Measurements from ENCODE around the gene SPINDOC. TPM values are rescaled to one million over a fixed set of nuclear protein-coding genes. Genes with fewer than 3 reads are reported as not detected.
"Not testable (repeated sequence)": the region's sequence is repeated elsewhere in the genome, so short reads cannot be mapped to it uniquely, and the experiment has no call there.

The SPINDOC gene
- polyA plus RNA-seq, 1 experiment, result 15.8 TPM

DNA sequence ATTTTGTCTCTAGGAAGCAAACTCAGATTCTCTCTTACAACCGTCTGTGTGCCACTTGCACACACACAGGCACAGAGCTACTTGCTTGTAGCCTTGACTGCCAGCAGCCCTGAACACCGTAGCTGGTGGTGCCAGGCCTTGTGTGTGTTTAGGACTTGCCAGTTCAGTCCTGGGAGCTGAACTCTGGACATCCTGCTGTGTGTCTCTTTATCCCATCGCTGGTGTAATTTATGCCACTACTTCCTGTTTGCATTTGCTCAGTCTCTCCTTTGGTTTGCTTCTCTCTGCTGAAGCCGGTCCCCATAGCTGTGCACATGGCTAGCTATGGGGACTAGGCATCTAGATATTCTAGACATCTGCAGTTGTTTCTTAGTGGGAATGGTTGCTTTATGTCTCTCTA lies 49.7 kb downstream of the SPINDOC start:
- no peak overlapping the region for H3K27ac ChIP-seq (ENCODE audit: low read depth, low read length)
- H3K27me3 ChIP-seq (ENCODE audit: control insufficient read depth, insufficient read depth, low read length), result no peaks in the 10 kb centered on the region
- no peak overlapping the region for H3K4me3 ChIP-seq (ENCODE audit: low read depth, low read length)
- H3K9me3 ChIP-seq (ENCODE audit: control insufficient read depth, insufficient read depth, low read length), result no peaks in the 10 kb centered on the region
- CTCF ChIA-PET, result interaction anchor here (0.6 to 1.5 kb wide), 5 partner anchors 10 to 83 kb away, joined by 3 to 5 read pairs (median 4); no protein-coding TSS in a partner anchor
- DNase-seq (ENCODE audit: low read depth, low spot score), result no peak
- no peak for TF ChIP-seq CTCF (IDR thresholded peaks at IDR 0.05; ENCODE audit: low read depth, low read length)
- POLR2A ChIA-PET, result no interaction called here

- CTCF ChIA-PET, result interaction anchor here (0.6 to 0.8 kb wide), 2 partner anchors 10 to 14 kb away, joined by 4 read pairs; no protein-coding TSS in a partner anchor
- H3K4me3 ChIP-seq (ENCODE audit: low read depth, low read length); H3K27ac ChIP-seq (ENCODE audit: low read depth, low read length); H3K9me3 ChIP-seq (ENCODE audit: control insufficient read depth, insufficient read depth, low read length); H3K27me3 ChIP-seq (ENCODE audit: control insufficient read depth, insufficient read depth, low read length); DNase-seq (ENCODE audit: low read depth, low spot score); POLR2A ChIA-PET: not testable (repeated sequence)
Measured at GRCh38 chr11:63863620-63864019, 50.4 kb downstream of the SPINDOC start.

GRCh38 chr11:63866211-63866610 lies 53.0 kb downstream of the SPINDOC start:
- TF ChIP-seq CTCF (IDR thresholded peaks at IDR 0.05; ENCODE audit: low read depth, low read length), result no peak
- no peaks in the 10 kb centered on the region for H3K27me3 ChIP-seq (ENCODE audit: control insufficient read depth, insufficient read depth, low read length)
- CTCF ChIA-PET, result interaction anchor here (2.4 kb wide), 1 partner anchor 80 kb away, joined by 6 read pairs; no protein-coding TSS in a partner anchor
- no peak for DNase-seq (ENCODE audit: low read depth, low spot score)
- H3K9me3 ChIP-seq (ENCODE audit: control insufficient read depth, insufficient read depth, low read length), result no peaks in the 10 kb centered on the region
- H3K27ac ChIP-seq (ENCODE audit: low read depth, low read length), result no peak overlapping the region
- POLR2A ChIA-PET, result no interaction called here
- H3K4me3 ChIP-seq (ENCODE audit: low read depth, low read length), result no peak overlapping the region

- no peak for DNase-seq (ENCODE audit: low read depth, low spot score)
- Histone ChIP-seq H3K4me3 (ENCODE audit: low read depth, low read length) (no peak overlapping the region), H3K27ac (ENCODE audit: low read depth, low read length) (no peak overlapping the region), H3K9me3 (ENCODE audit: control insufficient read depth, insufficient read depth, low read length) (no peaks in the 10 kb centered on the region), H3K27me3 (ENCODE audit: control insufficient read depth, insufficient read depth, low read length) (no peaks in the 10 kb centered on the region)
- TF ChIP-seq CTCF (IDR thresholded peaks at IDR 0.05; ENCODE audit: low read depth, low read length), result no peak
- CTCF ChIA-PET, result interaction anchor here (1.3 to 2.4 kb wide), 3 partner anchors 29 to 78 kb away, joined by 3 to 6 read pairs (median 5); no protein-coding TSS in a partner anchor
- POLR2A ChIA-PET, result no interaction called here
Measured at GRCh38 chr11:63867511-63867910, 54.3 kb downstream of the SPINDOC start.

DNA sequence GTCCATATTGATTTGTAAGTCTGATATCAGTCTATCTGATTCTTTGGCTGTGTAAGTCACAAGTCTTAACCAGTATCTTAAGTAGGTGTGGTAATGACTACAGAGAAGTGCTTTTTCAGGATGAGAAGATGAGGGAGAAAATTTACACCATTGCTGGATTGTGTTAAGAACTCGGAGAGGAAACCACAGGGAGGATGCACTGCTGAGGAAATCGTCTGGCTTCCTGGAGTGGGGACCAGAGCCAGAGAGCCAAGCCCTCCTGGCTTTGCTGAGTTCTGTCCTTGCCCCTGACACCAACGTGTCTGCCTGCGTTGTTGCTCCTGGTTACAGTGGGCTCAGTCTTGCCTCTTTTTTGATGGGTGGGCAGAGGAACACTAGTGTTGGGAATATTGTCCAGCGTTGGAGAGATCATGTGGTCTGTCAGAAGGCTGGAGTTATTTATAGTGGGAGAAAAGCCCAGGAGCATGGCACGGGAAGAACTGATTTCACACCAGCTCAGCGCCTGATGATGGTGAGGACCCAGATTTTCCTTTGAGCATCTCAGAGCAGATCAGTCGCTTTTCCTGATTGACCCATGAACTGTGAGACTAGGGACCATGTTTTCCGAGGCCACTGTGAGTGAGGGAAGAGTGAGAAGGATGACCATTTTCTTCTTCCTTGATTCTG lies 55.3 kb downstream of the SPINDOC start:
- no peak for TF ChIP-seq CTCF (IDR thresholded peaks at IDR 0.05; ENCODE audit: low read depth, low read length)
- CTCF ChIA-PET, result no interaction called here
- no peak overlapping the region for H3K4me3 ChIP-seq (ENCODE audit: low read depth, low read length)
- DNase-seq (ENCODE audit: low read depth, low spot score), result no peak
- no peaks in the 10 kb centered on the region for H3K9me3 ChIP-seq (ENCODE audit: control insufficient read depth, insufficient read depth, low read length)
- H3K27ac ChIP-seq (ENCODE audit: low read depth, low read length), result no peak overlapping the region
- H3K27me3 ChIP-seq (ENCODE audit: control insufficient read depth, insufficient read depth, low read length), result no peaks in the 10 kb centered on the region
- POLR2A ChIA-PET, result no interaction called here
